HepG2 (cell line): Measurements from ENCODE around the gene NECTIN2. TPM values are rescaled to one million over a fixed set of nuclear protein-coding genes. Genes with fewer than 3 reads are reported as not detected.

Experiments used
- ARID2 ChIP-seq: sonication (generic); formaldehyde crosslinking; IDR thresholded peaks from 2 replicates; pipeline ENCODE4 v1.8.1; 2022; ENCODE audit warnings: mild to moderate bottlenecking, missing genetic modification reagents, borderline replicate concordance
- CHD4 ChIP-seq: fragments of 200-600 bp; sonication (generic); IDR thresholded peaks from 2 replicates; pipeline ENCODE4 v1.7.0; 2017; ENCODE audit warnings: mild to moderate bottlenecking, low read length, borderline replicate concordance
- FOXC1 ChIP-seq: sonication (generic); formaldehyde crosslinking; IDR thresholded peaks from 2 replicates; pipeline ENCODE4 v1.8.0; 2022; ENCODE audit warnings: mild to moderate bottlenecking, missing genetic modification reagents, borderline replicate concordance
- FOXP1 ChIP-seq, 2 experiments: fragments of 450-650 bp in 1 of 2; IDR thresholded peaks; 2 replicates each; pipeline ENCODE4 v1.6.1; 2017 to 2018; ENCODE audit warnings: antibody characterized with exemption in 1 of 2
- GPN1 ChIP-seq: sonication (generic); formaldehyde crosslinking; IDR thresholded peaks from 2 replicates; pipeline ENCODE4 v1.5.1; 2020; ENCODE audit warnings: missing genetic modification reagents, borderline replicate concordance
- KAT8 ChIP-seq: IDR thresholded peaks from 2 replicates; pipeline ENCODE4 v1.6.1; 2016; ENCODE audit warnings: missing genetic modification reagents, missing compliant biosample characterization
- KDM3A ChIP-seq: IDR thresholded peaks from 2 replicates; pipeline ENCODE4 v1.6.1; 2018; ENCODE audit warnings: low read depth, missing compliant biosample characterization
- NFE2L1 ChIP-seq: sonication (generic); formaldehyde crosslinking; IDR thresholded peaks from 2 replicates; pipeline ENCODE4 v1.4.0; 2020; ENCODE audit warnings: missing genetic modification reagents, mild to moderate bottlenecking, borderline replicate concordance
- RXRB ChIP-seq: IDR thresholded peaks from 2 replicates; pipeline ENCODE4 v1.6.1; 2016; ENCODE audit warnings: borderline replicate concordance, missing genetic modification reagents, missing compliant biosample characterization
- SIN3B ChIP-seq: fragments of 150-350 bp; IDR thresholded peaks from 2 replicates; pipeline ENCODE4 v1.6.1; 2014; ENCODE audit warnings: low read length
- TEAD3 ChIP-seq: optimal IDR thresholded peaks from 2 replicates; pipeline ENCODE3; 2016; ENCODE audit warnings: borderline replicate concordance
- YY1 ChIP-seq: IDR thresholded peaks from 2 replicates; pipeline ENCODE4 v1.6.1; 2011; ENCODE audit warnings: low read length, low read depth, moderate library complexity, mild to moderate bottlenecking; ENCODE audit not compliant: insufficient read depth, insufficient replicate concordance
- ZFP41 ChIP-seq: sonication (generic); formaldehyde crosslinking; IDR thresholded peaks from 2 replicates; pipeline ENCODE4 v1.4.0; 2020; ENCODE audit warnings: mild to moderate bottlenecking, missing genetic modification reagents, borderline replicate concordance
- ZFP90 ChIP-seq: sonication (generic); formaldehyde crosslinking; IDR thresholded peaks from 2 replicates; pipeline ENCODE4 v1.8.0; 2022; ENCODE audit warnings: missing genetic modification reagents, mild to moderate bottlenecking, inconsistent platforms, borderline replicate concordance
- ZNF143 ChIP-seq: sonication (generic); formaldehyde crosslinking; IDR thresholded peaks from 2 replicates; pipeline ENCODE4 v1.4.0; 2020; ENCODE audit warnings: missing genetic modification reagents
- ZNF329 ChIP-seq: sonication (generic); formaldehyde crosslinking; IDR thresholded peaks from 2 replicates; pipeline ENCODE4 v1.9.0; 2021; ENCODE audit warnings: low read depth, mild to moderate bottlenecking, missing genetic modification reagents
- ZNF331 ChIP-seq: sonication (generic); formaldehyde crosslinking; IDR thresholded peaks from 2 replicates; pipeline ENCODE4 v1.4.0; 2020; ENCODE audit warnings: missing genetic modification reagents
- ZNF557 ChIP-seq: sonication (generic); formaldehyde crosslinking; IDR thresholded peaks from 2 replicates; pipeline ENCODE4 v1.4.0; 2020; ENCODE audit warnings: missing genetic modification reagents
- ZNF577 ChIP-seq: sonication (generic); formaldehyde crosslinking; IDR thresholded peaks from 2 replicates; pipeline ENCODE4 v1.4.0; 2020; ENCODE audit warnings: mild to moderate bottlenecking, low read depth, missing genetic modification reagents, borderline replicate concordance
- ZNF749 ChIP-seq: sonication (generic); formaldehyde crosslinking; IDR thresholded peaks from 2 replicates; pipeline ENCODE4 v1.8.0; 2022; ENCODE audit warnings: mild to moderate bottlenecking, missing genetic modification reagents, moderate library complexity, borderline replicate concordance
- ZNF766 ChIP-seq: sonication (generic); formaldehyde crosslinking; IDR thresholded peaks from 2 replicates; pipeline ENCODE4 v1.5.0; 2020; ENCODE audit warnings: missing genetic modification reagents, borderline replicate concordance
- ZNF841 ChIP-seq: sonication (generic); formaldehyde crosslinking; IDR thresholded peaks from 2 replicates; pipeline ENCODE4 v1.8.1; 2023; ENCODE audit warnings: missing genetic modification reagents, borderline replicate concordance
- polyA plus RNA-seq, 8 experiments: library from polyadenylated mRNA; depleted of rRNA in 3 of 8; stranded (reverse) in 7 of 8; unstranded in 1 of 8; fragments of >200 nt; fragmentation: Illumina TruSeq in 4 of 8; extraction: Trizol in 4 of 8; gene quantifications; 2 replicates each; pipeline versions ENCODE4 v1.2.1 to v1.2.3, GENCODE V29; 2011 to 2016; ENCODE audit warnings: low read depth in 4 of 8, missing spikeins in 1 of 8, mixed read lengths in 1 of 8; ENCODE audit not compliant: insufficient read depth in 1 of 8
- total RNA-seq, 5 experiments: library from RNA; depleted of rRNA; stranded (reverse); fragments of >200 nt; fragmentation: Illumina TruSeq; extraction: Trizol; gene quantifications; 2 replicates each; pipeline ENCODE4 v1.2.3, GENCODE V29; 2016; ENCODE audit warnings: low read depth in 1 of 5
- TF ChIP-seq, protein P1 (sequence below): sonication (generic); formaldehyde crosslinking; IDR thresholded peaks from 2 replicates; pipeline ENCODE4 v1.5.0; 2020; ENCODE audit warnings: missing genetic modification reagents, mild to moderate bottlenecking, borderline replicate concordance
- TF ChIP-seq, protein P2 (sequence below): sonication (generic); formaldehyde crosslinking; conservative IDR thresholded peaks from 2 replicates; pipeline ENCODE4 v1.4.0; 2020; ENCODE audit warnings: mild to moderate bottlenecking, missing genetic modification reagents, moderate library complexity

NECTIN2 gene
- total and polyA plus RNA-seq, 2 of the 13 experiments (the other 11 are each of a cell fraction or from before 2014, with no cell fraction given), result 75.4 to 114 TPM

DNA sequence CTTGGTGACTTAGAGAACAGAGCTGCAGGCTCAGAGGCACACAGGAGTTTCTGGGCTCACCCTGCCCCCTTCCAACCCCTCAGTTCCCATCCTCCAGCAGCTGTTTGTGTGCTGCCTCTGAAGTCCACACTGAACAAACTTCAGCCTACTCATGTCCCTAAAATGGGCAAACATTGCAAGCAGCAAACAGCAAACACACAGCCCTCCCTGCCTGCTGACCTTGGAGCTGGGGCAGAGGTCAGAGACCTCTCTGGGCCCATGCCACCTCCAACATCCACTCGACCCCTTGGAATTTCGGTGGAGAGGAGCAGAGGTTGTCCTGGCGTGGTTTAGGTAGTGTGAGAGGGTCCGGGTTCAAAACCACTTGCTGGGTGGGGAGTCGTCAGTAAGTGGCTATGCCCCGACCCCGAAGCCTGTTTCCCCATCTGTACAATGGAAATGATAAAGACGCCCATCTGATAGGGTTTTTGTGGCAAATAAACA, 78.2 kb downstream of the NECTIN2 start (continued):
- 0 out of 2 replicates have a peak, but pooled peaks have one; percentile 39 for TF ChIP-seq ARID2 (CRISPR knock-in tag)
- peak; percentile 95 for TF ChIP-seq ZNF331 (CRISPR knock-in tag)
- no peak for TF ChIP-seq ZNF577 (CRISPR knock-in tag)
- peak; percentile 70; the same call in 1 of the 2 replicates for TF ChIP-seq KAT8 (CRISPR knock-in tag)
- TF ChIP-seq KDM3A (CRISPR knock-in tag), result peak; percentile 89
- TF ChIP-seq ZFP90 (CRISPR knock-in tag), result 0 out of 2 replicates have a peak, but pooled peaks have one; percentile 9
- TF ChIP-seq ZFP41 (CRISPR knock-in tag), result no peak
- TF ChIP-seq TEAD3 (CRISPR knock-in tag), result peak; percentile 98
- 0 out of 2 replicates have a peak, but pooled peaks have one; percentile 65 for TF ChIP-seq ZNF557 (CRISPR knock-in tag)
- no peak for TF ChIP-seq SIN3B
- TF ChIP-seq, protein P1, sequence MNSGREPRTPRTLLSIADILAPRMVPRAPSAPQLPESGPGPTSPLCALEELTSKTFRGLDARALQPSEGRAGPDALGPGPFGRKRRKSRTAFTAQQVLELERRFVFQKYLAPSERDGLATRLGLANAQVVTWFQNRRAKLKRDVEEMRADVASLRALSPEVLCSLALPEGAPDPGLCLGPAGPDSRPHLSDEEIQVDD (CRISPR knock-in tag), result no peak
- TF ChIP-seq ZNF749, result peak; percentile 87; the same call in 1 of the 2 replicates
- 0 out of 2 replicates have a peak, but pooled peaks have one; percentile 39 for TF ChIP-seq ZNF329 (CRISPR knock-in tag)
- peak; percentile 43; the same call in 1 of the 2 replicates for TF ChIP-seq ZNF766 (CRISPR knock-in tag)
- TF ChIP-seq ZNF841 (CRISPR knock-in tag), result no peak
- no peak for TF ChIP-seq GPN1 (CRISPR knock-in tag)
- TF ChIP-seq CHD4, result peak; percentile 86; the same call in 1 of the 2 replicates
- peak; percentile 66 for TF ChIP-seq FOXC1
- TF ChIP-seq YY1, result peak; percentile 55
- TF ChIP-seq ZNF143 (CRISPR knock-in tag), result peak; percentile 59; the same call in 1 of the 2 replicates
- no peak for TF ChIP-seq NFE2L1 (CRISPR knock-in tag)
- TF ChIP-seq RXRB (CRISPR knock-in tag), result peak; percentile 100
- 0 out of 2 replicates have a peak, but pooled peaks have one; percentile 42 for TF ChIP-seq FOXP1 (IDR thresholded peaks at IDR 0.05)
- peak; percentile 99 for TF ChIP-seq FOXP1 (CRISPR knock-in tag; IDR thresholded peaks at IDR 0.05)
- TF ChIP-seq, protein P2, sequence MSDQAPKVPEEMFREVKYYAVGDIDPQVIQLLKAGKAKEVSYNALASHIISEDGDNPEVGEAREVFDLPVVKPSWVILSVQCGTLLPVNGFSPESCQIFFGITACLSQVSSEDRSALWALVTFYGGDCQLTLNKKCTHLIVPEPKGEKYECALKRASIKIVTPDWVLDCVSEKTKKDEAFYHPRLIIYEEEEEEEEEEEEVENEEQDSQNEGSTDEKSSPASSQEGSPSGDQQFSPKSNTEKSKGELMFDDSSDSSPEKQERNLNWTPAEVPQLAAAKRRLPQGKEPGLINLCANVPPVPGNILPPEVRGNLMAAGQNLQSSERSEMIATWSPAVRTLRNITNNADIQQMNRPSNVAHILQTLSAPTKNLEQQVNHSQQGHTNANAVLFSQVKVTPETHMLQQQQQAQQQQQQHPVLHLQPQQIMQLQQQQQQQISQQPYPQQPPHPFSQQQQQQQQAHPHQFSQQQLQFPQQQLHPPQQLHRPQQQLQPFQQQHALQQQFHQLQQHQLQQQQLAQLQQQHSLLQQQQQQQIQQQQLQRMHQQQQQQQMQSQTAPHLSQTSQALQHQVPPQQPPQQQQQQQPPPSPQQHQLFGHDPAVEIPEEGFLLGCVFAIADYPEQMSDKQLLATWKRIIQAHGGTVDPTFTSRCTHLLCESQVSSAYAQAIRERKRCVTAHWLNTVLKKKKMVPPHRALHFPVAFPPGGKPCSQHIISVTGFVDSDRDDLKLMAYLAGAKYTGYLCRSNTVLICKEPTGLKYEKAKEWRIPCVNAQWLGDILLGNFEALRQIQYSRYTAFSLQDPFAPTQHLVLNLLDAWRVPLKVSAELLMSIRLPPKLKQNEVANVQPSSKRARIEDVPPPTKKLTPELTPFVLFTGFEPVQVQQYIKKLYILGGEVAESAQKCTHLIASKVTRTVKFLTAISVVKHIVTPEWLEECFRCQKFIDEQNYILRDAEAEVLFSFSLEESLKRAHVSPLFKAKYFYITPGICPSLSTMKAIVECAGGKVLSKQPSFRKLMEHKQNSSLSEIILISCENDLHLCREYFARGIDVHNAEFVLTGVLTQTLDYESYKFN (CRISPR knock-in tag), result peak; percentile 99
